Activated effector memory CD4-positive, alpha-beta T cell treated with Interleukin-2 at 50 U/mL for 16 hours (primary cell): ENCODE data around the gene RHBDF2.

Experiments
- DNase-seq: peaks from one replicate; pipeline ENCODE4 v3.0.0-alpha.2; 2020

RHBDF2 gene

GRCh38 chr17:76432712-76433336 is 68.4 kb downstream of the RHBDF2 start:
- DNase-seq = no peak

- DNase-seq = no peak
These were observed 69.2 kb downstream of the RHBDF2 start for GRCh38 chr17:76432004-76432403.

- no peak for DNase-seq
These were observed 69.7 kb downstream of the RHBDF2 start for GRCh38 chr17:76431509-76431908.

GRCh38 chr17:76428511-76428910 is 72.7 kb downstream of the RHBDF2 start:
- no peak for DNase-seq

GRCh38 chr17:76427501-76428231 is 73.6 kb downstream of the RHBDF2 start:
- DNase-seq = no peak

GRCh38 chr17:76426853-76427252 is 74.4 kb downstream of the RHBDF2 start:
- DNase-seq = no peak

GRCh38 chr17:76422860-76423259 is 78.4 kb downstream of the RHBDF2 start:
- no peak for DNase-seq

GRCh38 chr17:76422406-76422805 is 78.8 kb downstream of the RHBDF2 start:
- no peak for DNase-seq

- DNase-seq = no peak
These were observed 80.2 kb downstream of the RHBDF2 start for GRCh38 chr17:76421044-76421407.
